ENCODE measurements around the gene SHQ1. TPM values are rescaled to one million over a fixed set of nuclear protein-coding genes. Genes with fewer than 3 reads are reported as not detected.

The SHQ1 gene
- total and polyA plus RNA-seq, 2 of the 4 experiments (the other 2 are of a cell fraction) = 10.4 to 19.4 TPM

DNA sequence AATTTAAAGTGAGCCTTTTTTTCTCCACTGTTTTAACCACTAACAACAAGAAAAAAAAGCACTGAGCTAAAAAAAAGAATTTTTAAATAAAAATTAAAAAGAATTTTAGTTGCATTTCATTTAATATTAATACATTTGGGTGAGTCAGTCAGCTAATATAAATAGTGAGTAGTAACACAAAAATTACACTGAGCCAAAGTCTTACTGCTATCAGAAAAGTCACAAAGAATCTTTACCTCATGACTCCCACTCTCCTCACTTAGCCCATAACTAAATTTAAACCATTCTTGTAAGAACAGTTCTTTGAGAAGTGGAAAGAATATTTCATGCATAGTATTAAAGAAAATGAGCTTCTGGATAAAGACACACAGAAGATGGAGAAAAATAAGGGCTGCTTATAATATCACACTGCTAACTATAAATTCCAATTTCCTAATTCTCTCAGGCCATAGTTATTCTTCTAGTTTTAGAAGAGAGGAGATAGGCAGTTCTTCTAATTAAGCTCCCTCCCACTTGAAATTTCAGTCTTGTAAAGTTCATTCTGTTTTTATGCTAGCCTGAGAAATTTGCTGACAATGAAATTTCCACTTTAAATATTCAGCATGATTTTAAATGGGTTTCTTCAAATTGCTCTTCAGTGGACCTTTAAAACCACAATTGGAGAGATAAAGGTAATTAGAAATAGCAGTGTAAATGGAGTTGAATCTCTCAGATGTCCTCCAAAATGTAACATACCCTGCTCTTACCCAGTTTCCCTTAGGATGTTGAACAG lies 17.6 kb downstream of the SHQ1 start:
- no peak overlapping the region for H4K8ac ChIP-seq (ENCODE audit: low read depth in 2 of 2, low read length in 2 of 2)
- no peaks in the 10 kb centered on the region for H3K9me3 ChIP-seq (ENCODE audit: control insufficient read depth, insufficient read depth, low read length)
- H3K18ac ChIP-seq (ENCODE audit: low read depth, low read length) = no peak overlapping the region
- POLR2A ChIA-PET (ENCODE audit: unreplicated experiment) = no interaction called here
- H3K9ac ChIP-seq (ENCODE audit: low read depth, low read length) = no peak overlapping the region
- H4K91ac ChIP-seq (ENCODE audit: insufficient read depth, low read depth, low read length) = no peak overlapping the region
- H3K4me3 ChIP-seq (ENCODE audit: insufficient read depth, low read depth, low read length) = no peak overlapping the region
- H2AK9ac ChIP-seq (replicated peaks; ENCODE audit: low read depth, low read length, poor library complexity) = no peak overlapping the region
- H3K27me3 ChIP-seq (ENCODE audit: control insufficient read depth, insufficient read depth, low read length) = no peaks in the 10 kb centered on the region
- H3K4me2 ChIP-seq (ENCODE audit: low read depth, low read length) = no peak overlapping the region
- H3K36me3 ChIP-seq (ENCODE audit: control insufficient read depth, insufficient read depth, low read length) = peaks cover 4% of the 10 kb centered on the region; the same call in 1 of the 2 replicates
- no peak overlapping the region for H2BK20ac ChIP-seq (ENCODE audit: low read depth, low read length)
- TF ChIP-seq MAFK (IDR thresholded peaks at IDR 0.05; ENCODE audit: low read depth, low read length) (peak; percentile 96), RFX5 (IDR thresholded peaks at IDR 0.05; ENCODE audit: low read depth, low read length) (no peak), CHD1 (IDR thresholded peaks at IDR 0.05; ENCODE audit: low read depth, low read length) (no peak), FOS (IDR thresholded peaks at IDR 0.05; ENCODE audit: low read depth, low read length) (peak; percentile 59; the same call in 1 of the 2 replicates)
- TF ChIP-seq, protein P1, sequence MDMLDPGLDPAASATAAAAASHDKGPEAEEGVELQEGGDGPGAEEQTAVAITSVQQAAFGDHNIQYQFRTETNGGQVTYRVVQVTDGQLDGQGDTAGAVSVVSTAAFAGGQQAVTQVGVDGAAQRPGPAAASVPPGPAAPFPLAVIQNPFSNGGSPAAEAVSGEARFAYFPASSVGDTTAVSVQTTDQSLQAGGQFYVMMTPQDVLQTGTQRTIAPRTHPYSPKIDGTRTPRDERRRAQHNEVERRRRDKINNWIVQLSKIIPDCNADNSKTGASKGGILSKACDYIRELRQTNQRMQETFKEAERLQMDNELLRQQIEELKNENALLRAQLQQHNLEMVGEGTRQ (IDR thresholded peaks at IDR 0.05; ENCODE audit: low read depth, low read length) = no peak
- no peak overlapping the region for H2AFZ ChIP-seq (replicated peaks; ENCODE audit: low read length, poor library complexity)
- H3K14ac ChIP-seq (replicated peaks; ENCODE audit: low read depth, low read length) = no peak overlapping the region
- no peaks in the 10 kb centered on the region for H4K20me1 ChIP-seq (ENCODE audit: insufficient read depth, low read length)
- H3K4ac ChIP-seq (ENCODE audit: low read depth, low read length) = no peak overlapping the region
- no peak overlapping the region for H3K23ac ChIP-seq (ENCODE audit: low read depth, low read length)
- DNase-seq = peak; percentile 82
- H3K4me1 ChIP-seq (ENCODE audit: control insufficient read depth, insufficient read depth, low read length) = no peaks in the 10 kb centered on the region
- no peak overlapping the region for H2BK15ac ChIP-seq (ENCODE audit: low read depth, low read length)
- CTCF ChIA-PET = interaction anchor here (0.5 to 0.9 kb wide), 3 partner anchors 12 to 1738 kb away, joined by 3 to 4 read pairs (median 4); no protein-coding TSS in a partner anchor
- no peak overlapping the region for H4K5ac ChIP-seq (ENCODE audit: low read depth, low read length)
- no peak overlapping the region for H2BK120ac ChIP-seq (ENCODE audit: low read depth, low read length)
- H3K79me1 ChIP-seq (ENCODE audit: low read depth in 1 of 2, low read length in 2 of 2) = peaks cover 13 to 14% of the 10 kb centered on the region in 2 experiments; a peak in 3 of 4 replicates
- intact Hi-C loops (cut with micrococcal nuclease) (no loop called here), in situ Hi-C loops (cut with MboI; ENCODE audit: low sequenced_read_pairs) (no loop called here), dilution Hi-C loops (cut with HindIII; ENCODE audit: low sequenced_read_pairs, unreplicated experiment) (no loop called here)
- H2AK5ac ChIP-seq (ENCODE audit: low read depth, low read length) = no peak overlapping the region
- H3K27ac ChIP-seq (ENCODE audit: insufficient read depth, low read length) = no peak overlapping the region
- peak; percentile 82 for ATAC-seq (ENCODE audit: low read depth)
- H3K56ac ChIP-seq (ENCODE audit: extremely low read depth, insufficient read depth, low read length) = no peak overlapping the region
- no TSS peak for BruUV-seq (replicated peaks)
- H2BK5ac ChIP-seq (ENCODE audit: low read depth, low read length, poor library complexity, severe bottlenecking) = peak overlapping the region; percentile 83
- H3K9me1 ChIP-seq (ENCODE audit: insufficient read depth, low read length) = peaks cover 5% of the 10 kb centered on the region
